GM12878 (cell line): ENCODE results near the gene GCLM. TPM values are rescaled to one million over a fixed set of nuclear protein-coding genes. Genes with fewer than 3 reads are reported as not detected.

Experiments
- ATF7 ChIP-seq: fragments of 450-650 bp; IDR thresholded peaks from 2 replicates; pipeline ENCODE4 v1.6.1; 2016; ENCODE audit warnings: low read depth, mild to moderate bottlenecking
- BACH1 ChIP-seq: fragments of 450-650 bp; IDR thresholded peaks from 2 replicates; pipeline ENCODE4 v1.6.1; 2017; ENCODE audit warnings: mild to moderate bottlenecking, borderline replicate concordance
- CBX5 ChIP-seq: sonication (generic); IDR thresholded peaks from 2 replicates; pipeline ENCODE4 v1.6.1; 2016; ENCODE audit warnings: low read depth, moderate library complexity, mild to moderate bottlenecking, inconsistent platforms
- CHD4 ChIP-seq: fragments of 200-600 bp; sonication (generic); IDR thresholded peaks from 2 replicates; pipeline ENCODE4 v1.6.1; 2016; ENCODE audit warnings: mild to moderate bottlenecking
- CREM ChIP-seq: IDR thresholded peaks from 2 replicates; pipeline ENCODE4 v1.6.1; 2014; ENCODE audit warnings: antibody characterized with exemption, low read depth
- EGR1 ChIP-seq, 2 experiments: IDR thresholded peaks; 1 replicate in 1 of 2; 2 replicates in 1 of 2; pipeline ENCODE4 v1.6.1; 2011 to 2012; ENCODE audit warnings: low read depth in 2 of 2, low read length in 2 of 2, borderline replicate concordance in 1 of 2, mild to moderate bottlenecking in 1 of 2, moderate library complexity in 1 of 2
- GABPA ChIP-seq: IDR thresholded peaks from 2 replicates; pipeline ENCODE4 v1.6.1; 2014; ENCODE audit warnings: antibody characterized with exemption, low read depth, mild to moderate bottlenecking, inconsistent platforms
- HCFC1 ChIP-seq: fragments of 150-350 bp; IDR thresholded peaks from 2 replicates; pipeline ENCODE4 v1.6.1; 2014; ENCODE audit warnings: low read length
- HDAC6 ChIP-seq: fragments of 200-600 bp; sonication (generic); IDR thresholded peaks from one replicate; pipeline ENCODE4 v1.8.0; 2017; ENCODE audit warnings: antibody characterized with exemption; ENCODE audit not compliant: unreplicated experiment
- HSF1 ChIP-seq: fragments of 150-350 bp; IDR thresholded peaks from 2 replicates; pipeline ENCODE4 v1.6.1; 2014; ENCODE audit warnings: mild to moderate bottlenecking, low read depth, low read length
- KLF5 ChIP-seq: fragments of 450-650 bp; IDR thresholded peaks from 2 replicates; pipeline ENCODE4 v1.6.1; 2014; ENCODE audit warnings: mild to moderate bottlenecking; ENCODE audit not compliant: partially characterized antibody
- LARP7 ChIP-seq: fragments of 450-650 bp; IDR thresholded peaks from 2 replicates; pipeline ENCODE4 v1.6.1; 2017; ENCODE audit warnings: mild to moderate bottlenecking
- MTA3 ChIP-seq: IDR thresholded peaks from 2 replicates; pipeline ENCODE4 v1.6.1; 2012; ENCODE audit warnings: low read length, inconsistent platforms, borderline replicate concordance
- NFIC ChIP-seq: IDR thresholded peaks from 2 replicates; pipeline ENCODE4 v1.6.1; 2012; ENCODE audit warnings: low read depth, mild to moderate bottlenecking, inconsistent platforms, low read length, moderate library complexity
- NR2F1 ChIP-seq: fragments of 450-650 bp; conservative IDR thresholded peaks from 2 replicates; pipeline ENCODE4 v1.6.1; 2017; ENCODE audit warnings: mild to moderate bottlenecking
- PAX5 ChIP-seq: IDR thresholded peaks from 2 replicates; pipeline ENCODE4 v1.6.1; 2011; ENCODE audit warnings: low read depth, low read length, borderline replicate concordance
- RCOR1 ChIP-seq: conservative IDR thresholded peaks from 2 replicates; pipeline ENCODE4 v1.6.1; 2012; ENCODE audit warnings: low read depth, low read length, improper control_type of control experiment
- RFX5 ChIP-seq: IDR thresholded peaks from 2 replicates; pipeline ENCODE4 v1.6.1; 2011; ENCODE audit warnings: low read depth, low read length, improper control_type of control experiment
- SKIL ChIP-seq: fragments of 450-650 bp; IDR thresholded peaks from 2 replicates; pipeline ENCODE4 v1.6.1; 2017; ENCODE audit warnings: mild to moderate bottlenecking, low read depth, inconsistent platforms; ENCODE audit not compliant: poor library complexity, severe bottlenecking
- SMARCA5 ChIP-seq: fragments of 450-650 bp; IDR thresholded peaks from 2 replicates; pipeline ENCODE4 v1.6.1; 2017; ENCODE audit warnings: mild to moderate bottlenecking
- TCF7 ChIP-seq: IDR thresholded peaks from 2 replicates; pipeline ENCODE4 v1.6.1; 2014; ENCODE audit warnings: antibody characterized with exemption, borderline replicate concordance
- YY1 ChIP-seq: IDR thresholded peaks from 2 replicates; pipeline ENCODE4 v1.6.1; 2011; ENCODE audit warnings: low read depth, mild to moderate bottlenecking, low read length
- polyA plus RNA-seq, 11 experiments: library from polyadenylated mRNA; depleted of rRNA in 4 of 11; unstranded in 6 of 11; stranded (reverse) in 5 of 11; fragments of >200 nt; fragmentation: Nextera tagmentation in 4 of 11; fragmentation: Illumina TruSeq in 1 of 11; extraction: Ambion mirVana in 4 of 11; extraction: Trizol in 1 of 11; gene quantifications; 1 replicate in 1 of 11; 2 replicates in 10 of 11; pipeline versions ENCODE4 v1.2.1 to v1.2.3, GENCODE V29; 2011 to 2016; ENCODE audit warnings: inconsistent platforms in 2 of 11, missing spikeins in 2 of 11, low read depth in 1 of 11
- total RNA-seq, 4 experiments: library from RNA; depleted of rRNA in 3 of 4; stranded (reverse); fragments of >200 nt in 3 of 4; fragmentation: Illumina TruSeq in 1 of 4; extraction: Trizol in 1 of 4; gene quantifications; 2 replicates each; pipeline versions ENCODE4 v1.2.1 to v1.2.3, GENCODE V29; 2013 to 2021
- TF ChIP-seq, protein P1 (sequence below), 3 experiments: IDR thresholded peaks in 2 of 3; conservative IDR thresholded peaks in 1 of 3; 2 replicates each; pipeline ENCODE4 v1.5.1; 2011; ENCODE audit warnings: low read depth in 3 of 3, low read length in 3 of 3, mild to moderate bottlenecking in 3 of 3, control low read depth in 2 of 3, moderate library complexity in 2 of 3, inconsistent platforms in 1 of 3, mixed read lengths in 1 of 3; ENCODE audit not compliant: control insufficient read depth in 2 of 3, insufficient read depth in 1 of 3; ENCODE audit errors: extremely low read depth in 1 of 3
- TF ChIP-seq, protein P2 (sequence below): fragments of 450-650 bp; IDR thresholded peaks from 2 replicates; pipeline ENCODE4 v1.6.1; 2017; ENCODE audit warnings: low read depth, mild to moderate bottlenecking, moderate library complexity

Gene GCLM
- total and polyA plus RNA-seq, 10 of the 15 experiments (the other 5 are each of a cell fraction or from before 2014, with no cell fraction given) = 2.6 to 17.3 (median 6.9) TPM

GRCh38 chr1:93846992-93847810, 62.0 kb downstream of the GCLM start (continued):
- TF ChIP-seq RFX5 (no peak), BACH1 (0 out of 2 replicates have a peak, but pooled peaks have one; percentile 64), HCFC1 (peak; percentile 35; the same call in 1 of the 2 replicates), GABPA (peak; percentile 72; the same call in 1 of the 2 replicates), HDAC6 (no peak), CBX5 (peak; percentile 87; the same call in 1 of the 2 replicates), RCOR1 (peak; percentile 70; the same call in 1 of the 2 replicates), LARP7 (peak; percentile 86; the same call in 1 of the 2 replicates), HSF1 (no peak), TCF7 (no peak), PAX5 (peak; percentile 51; the same call in 1 of the 2 replicates), ATF7 (0 out of 2 replicates have a peak, but pooled peaks have one; percentile 23), KLF5 (peak; percentile 29), CREM (peak; percentile 23), SMARCA5 (no peak; the same call in none of the 2 replicates), CHD4 (no peak), SKIL (peak; percentile 62), NR2F1 (peak; percentile 69), MTA3 (no peak; the same call in 1 of the 2 replicates), EGR1 (IDR thresholded peaks at IDR 0.05; ENCODE audit: borderline replicate concordance in 1 of 2, low read depth in 2 of 2, low read length in 2 of 2) (no peak), YY1 (peak; percentile 85; the same call in 1 of the 2 replicates), NFIC (no peak; the same call in 1 of the 2 replicates)
- TF ChIP-seq, protein P1, sequence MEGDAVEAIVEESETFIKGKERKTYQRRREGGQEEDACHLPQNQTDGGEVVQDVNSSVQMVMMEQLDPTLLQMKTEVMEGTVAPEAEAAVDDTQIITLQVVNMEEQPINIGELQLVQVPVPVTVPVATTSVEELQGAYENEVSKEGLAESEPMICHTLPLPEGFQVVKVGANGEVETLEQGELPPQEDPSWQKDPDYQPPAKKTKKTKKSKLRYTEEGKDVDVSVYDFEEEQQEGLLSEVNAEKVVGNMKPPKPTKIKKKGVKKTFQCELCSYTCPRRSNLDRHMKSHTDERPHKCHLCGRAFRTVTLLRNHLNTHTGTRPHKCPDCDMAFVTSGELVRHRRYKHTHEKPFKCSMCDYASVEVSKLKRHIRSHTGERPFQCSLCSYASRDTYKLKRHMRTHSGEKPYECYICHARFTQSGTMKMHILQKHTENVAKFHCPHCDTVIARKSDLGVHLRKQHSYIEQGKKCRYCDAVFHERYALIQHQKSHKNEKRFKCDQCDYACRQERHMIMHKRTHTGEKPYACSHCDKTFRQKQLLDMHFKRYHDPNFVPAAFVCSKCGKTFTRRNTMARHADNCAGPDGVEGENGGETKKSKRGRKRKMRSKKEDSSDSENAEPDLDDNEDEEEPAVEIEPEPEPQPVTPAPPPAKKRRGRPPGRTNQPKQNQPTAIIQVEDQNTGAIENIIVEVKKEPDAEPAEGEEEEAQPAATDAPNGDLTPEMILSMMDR (IDR thresholded peaks at IDR 0.05 in 2 of 3, conservative IDR thresholded peaks at IDR 0.05 in 1 of 3; ENCODE audit: control insufficient read depth in 2 of 3, extremely low read depth in 1 of 3, insufficient read depth in 1 of 3, low read depth in 3 of 3, low read length in 3 of 3) = peak in 2 of 3 experiments; percentile 22 to 32; a peak in 3 of 6 replicates
- TF ChIP-seq, protein P2, sequence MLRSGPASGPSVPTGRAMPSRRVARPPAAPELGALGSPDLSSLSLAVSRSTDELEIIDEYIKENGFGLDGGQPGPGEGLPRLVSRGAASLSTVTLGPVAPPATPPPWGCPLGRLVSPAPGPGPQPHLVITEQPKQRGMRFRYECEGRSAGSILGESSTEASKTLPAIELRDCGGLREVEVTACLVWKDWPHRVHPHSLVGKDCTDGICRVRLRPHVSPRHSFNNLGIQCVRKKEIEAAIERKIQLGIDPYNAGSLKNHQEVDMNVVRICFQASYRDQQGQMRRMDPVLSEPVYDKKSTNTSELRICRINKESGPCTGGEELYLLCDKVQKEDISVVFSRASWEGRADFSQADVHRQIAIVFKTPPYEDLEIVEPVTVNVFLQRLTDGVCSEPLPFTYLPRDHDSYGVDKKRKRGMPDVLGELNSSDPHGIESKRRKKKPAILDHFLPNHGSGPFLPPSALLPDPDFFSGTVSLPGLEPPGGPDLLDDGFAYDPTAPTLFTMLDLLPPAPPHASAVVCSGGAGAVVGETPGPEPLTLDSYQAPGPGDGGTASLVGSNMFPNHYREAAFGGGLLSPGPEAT = 0 out of 2 replicates have a peak, but pooled peaks have one; percentile 33
